Hippocampal formation (tissue), 2 donors: Measurements from ENCODE around the gene TESK1.

ENCODE experiments used
- DNase-seq, 2 donors: peaks; one replicate each; lab custom pipeline; 2025; lab: John Stamatoyannopoulos, UW

Gene TESK1, protein sequence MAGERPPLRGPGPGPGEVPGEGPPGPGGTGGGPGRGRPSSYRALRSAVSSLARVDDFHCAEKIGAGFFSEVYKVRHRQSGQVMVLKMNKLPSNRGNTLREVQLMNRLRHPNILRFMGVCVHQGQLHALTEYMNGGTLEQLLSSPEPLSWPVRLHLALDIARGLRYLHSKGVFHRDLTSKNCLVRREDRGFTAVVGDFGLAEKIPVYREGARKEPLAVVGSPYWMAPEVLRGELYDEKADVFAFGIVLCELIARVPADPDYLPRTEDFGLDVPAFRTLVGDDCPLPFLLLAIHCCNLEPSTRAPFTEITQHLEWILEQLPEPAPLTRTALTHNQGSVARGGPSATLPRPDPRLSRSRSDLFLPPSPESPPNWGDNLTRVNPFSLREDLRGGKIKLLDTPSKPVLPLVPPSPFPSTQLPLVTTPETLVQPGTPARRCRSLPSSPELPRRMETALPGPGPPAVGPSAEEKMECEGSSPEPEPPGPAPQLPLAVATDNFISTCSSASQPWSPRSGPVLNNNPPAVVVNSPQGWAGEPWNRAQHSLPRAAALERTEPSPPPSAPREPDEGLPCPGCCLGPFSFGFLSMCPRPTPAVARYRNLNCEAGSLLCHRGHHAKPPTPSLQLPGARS

DNA sequence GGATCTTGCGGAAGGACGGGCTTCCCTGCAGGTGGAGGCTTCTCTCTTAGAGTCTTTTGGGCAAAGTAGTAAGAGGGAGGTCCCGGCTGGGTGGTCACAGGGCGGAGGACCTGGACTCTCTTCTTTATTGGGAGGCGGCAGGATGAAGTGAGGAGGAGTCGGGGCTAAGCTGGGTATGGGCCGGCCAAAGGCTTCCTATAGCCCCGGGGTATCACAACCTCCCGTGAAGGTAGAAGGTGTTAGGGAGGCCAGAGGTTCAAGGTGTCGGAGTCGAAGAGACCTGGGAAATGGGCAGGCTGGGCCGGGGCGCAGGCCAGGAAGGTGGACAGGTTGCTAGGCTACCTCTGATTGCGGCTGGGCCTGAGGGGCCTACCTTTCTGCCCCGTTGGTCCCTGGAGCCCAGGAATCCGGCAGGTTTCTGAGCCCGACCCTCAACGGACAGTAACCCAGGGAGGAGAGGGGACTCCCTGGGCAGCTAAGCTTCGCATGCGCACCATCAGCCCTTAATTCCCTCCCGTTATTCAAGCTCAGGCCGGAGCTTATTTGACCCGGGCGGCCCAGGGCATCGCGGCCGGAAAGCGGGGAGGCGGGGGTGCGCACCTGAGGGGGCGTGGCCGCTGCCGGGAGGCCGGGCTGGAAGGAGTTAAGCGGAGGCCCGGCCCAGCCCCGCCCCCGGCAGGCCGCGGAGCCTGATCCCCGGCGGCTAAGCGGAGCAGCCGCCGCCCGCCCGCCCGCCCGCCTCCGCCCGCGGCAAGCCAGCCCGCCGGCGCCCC, at the start of gene TESK1:
Gene TESK1, plus strand, starts transcription at position 685 of the 773 bp plus-strand sequence. CDS start 358 bp downstream, outside the sequence.
- peak; percentile 22 to 59 for DNase-seq

DNA sequence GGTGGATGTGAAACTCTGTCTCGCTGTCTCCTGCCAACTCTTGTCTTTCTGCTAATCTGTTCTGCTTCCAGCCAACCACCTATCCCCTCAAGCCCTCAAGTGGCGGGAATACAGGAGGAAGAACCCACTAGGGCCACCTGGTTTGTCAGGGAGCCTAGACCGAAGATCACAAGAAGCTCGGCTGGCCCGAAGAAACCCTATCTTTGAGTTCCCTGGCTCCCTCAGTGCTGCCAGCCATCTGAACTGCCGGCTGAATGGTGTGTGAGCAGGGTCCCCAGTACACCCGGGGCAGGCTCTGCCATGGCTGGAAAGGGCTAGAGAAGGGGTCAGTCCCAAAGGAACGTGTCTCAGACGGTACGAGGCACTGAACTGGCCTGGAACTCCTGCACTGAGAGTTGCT, 49.2 kb upstream of the TESK1 start:
- no peak for DNase-seq

GRCh38 chr9:35556776-35557175, 48.3 kb upstream of the TESK1 start:
- DNase-seq = no peak

DNA sequence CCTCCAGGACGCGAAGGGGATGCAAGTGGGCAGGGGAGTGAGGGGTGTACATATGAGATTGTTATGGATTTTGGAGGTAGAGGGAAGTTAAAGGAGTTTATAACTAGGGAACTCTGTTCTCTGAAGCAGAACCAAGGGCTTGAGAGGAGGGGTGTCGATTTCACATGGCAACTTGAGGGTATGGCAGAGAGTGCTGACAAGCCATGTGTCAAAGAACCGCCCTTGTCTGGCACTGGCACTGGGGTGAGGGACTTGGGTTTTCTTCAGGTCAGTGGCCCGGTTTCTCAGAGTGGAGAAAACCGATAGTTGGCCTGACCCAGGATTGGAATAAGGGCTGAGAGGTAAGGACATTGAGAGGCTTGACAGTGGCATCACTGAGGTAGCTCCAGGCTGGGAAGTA, 47.7 kb upstream of the TESK1 start:
- no peak for DNase-seq

DNA sequence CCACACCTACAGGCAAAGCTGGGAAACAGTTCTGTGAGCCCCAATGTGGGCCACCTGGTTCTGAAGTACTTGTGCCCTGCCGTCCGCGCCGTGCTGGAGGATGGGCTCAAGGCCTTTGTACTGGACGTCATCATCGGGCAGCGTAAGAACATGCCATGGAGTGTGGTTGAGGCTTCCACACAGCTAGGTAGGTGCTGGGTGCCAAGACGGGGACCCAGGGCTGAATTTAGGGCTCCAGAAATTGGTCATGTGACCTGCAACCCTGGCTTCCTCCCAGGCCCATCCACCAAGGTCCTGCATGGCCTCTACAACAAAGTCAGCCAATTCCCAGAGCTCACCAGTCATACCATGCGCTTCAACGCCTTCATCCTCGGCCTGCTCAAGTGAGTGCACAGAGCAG, 46.9 kb upstream of the TESK1 start:
- no peak for DNase-seq

- no peak for DNase-seq
Measured at GRCh38 chr9:35559792-35560530, 45.1 kb upstream of the TESK1 start.

DNA sequence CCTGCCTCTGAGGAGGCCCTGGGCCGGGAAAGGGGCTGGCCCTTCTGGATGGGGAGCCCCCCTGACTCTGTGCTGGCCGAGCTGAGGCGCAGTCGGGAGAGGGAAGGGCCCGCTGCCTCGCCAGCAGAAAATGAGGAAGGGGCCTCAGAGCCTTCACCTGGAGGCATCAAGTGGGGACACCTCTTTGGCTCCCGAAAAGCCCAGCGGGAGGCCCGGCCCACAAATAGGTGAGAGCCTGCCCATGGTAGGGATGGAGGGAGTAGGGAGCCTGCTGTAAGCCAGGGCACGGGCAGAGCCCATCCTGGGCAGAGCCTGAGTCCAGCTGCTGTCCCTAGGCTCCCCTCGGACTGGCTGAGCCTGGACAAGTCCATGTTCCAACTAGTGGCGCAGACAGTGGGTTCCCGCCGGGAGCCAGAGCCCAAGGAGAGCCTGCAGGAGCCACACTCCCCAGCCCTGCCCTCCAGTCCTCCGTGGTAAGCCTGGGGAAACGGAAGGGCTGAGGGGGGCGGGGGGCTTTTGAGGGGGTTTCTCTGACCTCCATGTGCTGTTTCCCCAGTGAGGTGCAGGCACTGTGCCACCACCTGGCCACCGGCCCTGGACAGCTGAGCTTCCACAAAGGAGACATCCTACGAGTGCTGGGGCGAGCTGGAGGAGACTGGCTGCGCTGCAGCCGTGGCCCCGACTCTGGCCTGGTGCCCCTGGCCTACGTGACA, 44.3 kb upstream of the TESK1 start:
- DNase-seq = no peak

DNA sequence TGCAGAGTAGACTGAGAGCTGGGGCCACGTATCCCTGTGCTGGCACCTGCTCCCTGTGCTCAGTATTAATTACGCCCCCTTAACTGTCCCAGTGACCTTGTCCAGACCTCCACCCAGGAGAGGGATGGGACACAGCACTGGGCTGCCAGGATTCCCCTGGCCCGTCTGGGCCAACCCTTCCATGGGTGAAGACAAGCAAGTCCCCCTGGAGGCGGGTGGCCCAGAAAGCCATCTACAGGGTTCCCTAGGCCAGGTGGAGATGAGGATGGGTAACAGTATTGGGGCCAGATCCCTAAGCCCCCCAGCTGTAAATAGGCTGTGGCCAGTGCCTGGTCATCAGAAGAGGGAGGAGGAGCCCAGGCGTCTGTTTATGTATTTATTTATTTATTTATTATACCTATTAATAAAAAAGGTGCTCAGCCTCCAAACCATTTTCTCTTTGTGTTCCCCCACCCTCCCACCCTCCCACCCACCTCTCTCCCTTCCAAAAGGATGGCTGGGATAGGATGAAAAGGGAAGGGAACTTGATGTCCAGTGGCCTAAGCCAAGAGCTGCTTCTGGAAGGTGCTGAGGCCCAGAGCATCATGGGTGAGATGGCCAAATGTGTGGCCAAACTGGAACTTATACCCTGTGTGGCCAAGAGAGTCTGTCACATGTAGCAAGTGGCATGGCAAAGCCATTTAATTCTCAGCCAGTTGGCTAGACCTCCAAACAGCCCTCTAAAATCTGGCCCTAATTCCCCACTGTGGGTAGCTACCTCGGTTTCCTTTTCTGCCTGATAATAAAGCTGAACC, 43.4 kb upstream of the TESK1 start:
- no peak for DNase-seq

DNA sequence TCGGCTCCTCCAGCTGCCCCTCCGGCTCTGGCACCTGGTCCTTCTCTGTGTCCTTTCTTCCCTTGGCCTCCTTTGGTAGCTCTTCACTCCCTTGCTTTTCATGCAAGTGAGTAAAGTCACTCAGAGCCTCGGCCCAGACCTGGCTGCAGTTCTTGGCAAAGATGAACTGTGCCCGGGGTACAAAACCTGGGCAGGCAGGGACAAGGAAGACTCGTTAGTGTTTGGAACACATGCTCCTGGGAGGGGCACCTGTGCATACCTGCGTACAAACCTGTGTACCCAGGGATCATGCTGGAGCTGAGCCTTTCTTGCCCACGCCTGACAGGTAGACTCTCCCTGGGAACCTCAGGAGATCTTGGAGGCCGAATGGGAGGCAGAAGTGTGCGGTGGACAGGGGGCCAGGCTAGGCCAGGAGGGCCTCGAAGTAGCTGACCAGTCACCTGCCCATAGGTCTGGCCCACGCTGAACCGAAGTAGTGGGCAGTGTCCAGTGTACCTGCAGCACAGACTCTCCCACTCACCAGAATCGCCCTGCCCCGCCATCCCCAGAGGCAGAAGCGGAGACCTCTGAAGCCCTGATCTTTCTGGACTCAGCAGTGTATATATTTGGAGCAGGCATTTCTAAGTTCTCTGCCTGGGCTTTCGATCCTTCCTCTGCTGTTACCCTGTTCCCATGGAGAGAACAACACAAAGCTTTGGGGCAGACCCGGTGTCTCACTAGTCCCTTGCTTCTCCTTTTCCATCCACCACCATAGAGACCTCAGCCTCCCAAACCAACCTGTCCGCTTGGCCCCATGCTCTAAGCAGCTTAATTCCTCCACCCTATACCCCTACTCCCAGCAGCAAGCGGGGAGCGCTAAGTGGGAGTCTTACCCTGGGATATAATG, 41.9 kb upstream of the TESK1 start:
- no peak for DNase-seq

DNA sequence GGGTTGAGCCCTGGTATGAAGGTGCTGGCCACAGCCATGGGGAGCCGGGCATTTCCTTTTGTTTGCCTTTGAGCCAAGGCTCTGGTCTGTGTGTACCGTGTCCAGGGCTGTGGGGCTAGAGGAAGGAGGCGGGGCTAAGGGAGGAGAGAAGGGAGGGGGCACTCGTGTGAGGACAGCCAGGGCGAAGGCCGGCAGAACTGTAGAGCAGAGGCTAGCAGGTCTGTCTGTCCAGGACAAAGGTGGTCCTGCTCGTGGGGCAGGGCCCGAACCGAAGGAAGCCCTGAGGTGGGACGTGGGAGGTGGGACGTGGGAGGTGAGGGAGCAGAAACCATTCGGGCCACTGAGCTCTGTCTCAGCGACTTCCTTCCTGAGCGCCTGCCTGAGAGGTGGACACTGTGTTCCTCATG, 41.3 kb upstream of the TESK1 start:
- no peak for DNase-seq

DNA sequence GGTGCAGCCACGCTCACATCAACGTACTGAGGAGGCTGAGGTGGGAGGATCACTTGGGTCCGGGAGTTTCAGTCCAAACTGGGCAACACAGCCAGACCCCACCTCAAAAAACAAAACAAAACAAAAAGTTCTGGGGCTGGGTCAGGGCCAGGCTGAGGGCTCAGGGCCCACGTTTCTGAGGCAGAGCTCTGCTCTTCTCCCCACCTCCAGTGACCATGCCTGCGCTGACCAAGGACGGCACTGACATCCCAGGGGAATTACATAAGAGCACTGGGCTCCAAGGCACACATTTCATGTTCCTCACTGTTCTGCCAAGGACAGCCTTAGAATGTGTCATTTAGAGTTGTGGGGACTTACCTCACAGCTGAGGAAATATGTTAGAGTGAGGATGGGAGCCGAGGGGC, 40.4 kb upstream of the TESK1 start:
- no peak for DNase-seq

DNA sequence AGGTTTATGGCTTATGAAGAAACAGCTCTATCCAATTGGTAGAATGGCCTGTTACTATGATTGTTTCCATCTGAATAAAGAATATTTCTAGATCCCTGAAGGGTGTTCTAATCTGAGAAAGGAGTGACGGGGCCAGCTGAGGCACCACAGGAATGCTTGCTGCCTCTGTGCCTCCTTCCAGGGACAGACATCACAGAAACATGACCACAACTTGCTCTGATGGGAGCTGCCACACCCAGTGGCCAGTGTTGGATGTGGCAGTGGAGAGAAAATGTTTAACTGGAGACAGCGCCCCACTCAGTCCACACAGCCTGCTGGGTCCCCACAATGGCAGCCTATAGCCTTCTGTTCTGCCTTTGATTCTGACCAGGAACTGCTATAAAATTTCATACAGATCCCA, 38.6 kb upstream of the TESK1 start:
- DNase-seq = no peak

DNA sequence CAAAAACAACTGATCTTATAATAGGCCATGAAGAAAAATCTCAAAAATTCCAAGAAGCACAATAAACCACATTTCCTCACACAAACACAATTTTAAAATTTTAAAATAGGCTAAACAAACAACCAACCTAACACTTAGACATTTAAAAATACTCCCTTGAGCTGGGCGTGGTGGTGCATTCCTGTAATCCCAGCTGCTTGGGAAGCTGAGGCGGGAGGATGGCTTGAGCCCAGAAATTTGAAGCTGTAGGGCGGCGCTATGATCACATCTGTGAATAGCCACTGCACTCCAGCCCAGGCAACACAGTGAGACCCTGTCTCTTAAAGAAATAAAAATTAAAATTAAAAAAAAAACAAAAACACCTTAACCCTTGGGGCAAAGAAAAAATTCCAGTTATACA, 36.9 kb upstream of the TESK1 start:
- no peak for DNase-seq

GRCh38 chr9:35569206-35569605, 35.9 kb upstream of the TESK1 start:
- no peak for DNase-seq

- no peak for DNase-seq
Measured at GRCh38 chr9:35570709-35571504, 34.2 kb upstream of the TESK1 start.

- no peak for DNase-seq
Measured at GRCh38 chr9:35574578-35575122, 30.4 kb upstream of the TESK1 start.

GRCh38 chr9:35575478-35575877, 29.6 kb upstream of the TESK1 start:
- DNase-seq = no peak

DNA sequence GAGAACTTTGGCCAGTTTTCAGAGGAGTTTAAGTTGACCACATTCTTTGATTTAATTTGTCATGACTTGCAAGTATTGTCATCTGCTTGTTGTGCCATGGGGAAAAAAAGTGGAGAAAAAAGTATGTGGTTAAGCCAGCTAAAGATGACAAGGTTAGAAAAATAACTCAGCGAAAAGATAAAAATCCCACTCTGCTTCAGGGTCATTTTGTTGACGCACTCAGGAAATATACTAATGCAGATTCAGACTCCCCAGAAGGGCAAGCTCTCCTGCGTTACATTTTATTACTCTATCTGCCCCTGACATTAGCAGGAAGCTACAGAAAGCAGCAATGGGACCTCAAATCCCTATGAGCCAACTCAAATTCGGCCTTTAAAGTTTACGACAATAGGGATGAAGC, 27.6 kb upstream of the TESK1 start:
- no peak for DNase-seq
